ENCODE data around the gene ERAP2.

DNA sequence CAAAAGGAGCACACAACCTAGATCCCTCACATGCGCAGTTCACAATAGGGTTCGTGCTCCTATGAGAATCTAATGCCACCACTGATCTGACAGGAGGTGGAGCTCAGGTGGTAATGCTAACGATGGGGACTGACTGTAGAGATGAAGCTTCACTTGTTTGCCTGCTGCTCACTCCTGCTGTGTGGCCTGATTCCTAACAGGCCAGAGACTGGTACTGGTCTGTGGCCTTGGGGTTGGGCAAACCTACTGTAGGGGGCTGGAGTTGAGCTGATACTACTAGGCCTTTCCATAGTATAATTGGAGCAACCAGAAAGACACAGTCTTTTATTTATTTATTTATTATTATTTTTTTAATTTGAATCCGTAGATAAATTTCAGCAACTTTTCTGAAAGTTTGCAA is 64.8 kb downstream of the ERAP2 start:
- TF ChIP-seq, protein P1, sequence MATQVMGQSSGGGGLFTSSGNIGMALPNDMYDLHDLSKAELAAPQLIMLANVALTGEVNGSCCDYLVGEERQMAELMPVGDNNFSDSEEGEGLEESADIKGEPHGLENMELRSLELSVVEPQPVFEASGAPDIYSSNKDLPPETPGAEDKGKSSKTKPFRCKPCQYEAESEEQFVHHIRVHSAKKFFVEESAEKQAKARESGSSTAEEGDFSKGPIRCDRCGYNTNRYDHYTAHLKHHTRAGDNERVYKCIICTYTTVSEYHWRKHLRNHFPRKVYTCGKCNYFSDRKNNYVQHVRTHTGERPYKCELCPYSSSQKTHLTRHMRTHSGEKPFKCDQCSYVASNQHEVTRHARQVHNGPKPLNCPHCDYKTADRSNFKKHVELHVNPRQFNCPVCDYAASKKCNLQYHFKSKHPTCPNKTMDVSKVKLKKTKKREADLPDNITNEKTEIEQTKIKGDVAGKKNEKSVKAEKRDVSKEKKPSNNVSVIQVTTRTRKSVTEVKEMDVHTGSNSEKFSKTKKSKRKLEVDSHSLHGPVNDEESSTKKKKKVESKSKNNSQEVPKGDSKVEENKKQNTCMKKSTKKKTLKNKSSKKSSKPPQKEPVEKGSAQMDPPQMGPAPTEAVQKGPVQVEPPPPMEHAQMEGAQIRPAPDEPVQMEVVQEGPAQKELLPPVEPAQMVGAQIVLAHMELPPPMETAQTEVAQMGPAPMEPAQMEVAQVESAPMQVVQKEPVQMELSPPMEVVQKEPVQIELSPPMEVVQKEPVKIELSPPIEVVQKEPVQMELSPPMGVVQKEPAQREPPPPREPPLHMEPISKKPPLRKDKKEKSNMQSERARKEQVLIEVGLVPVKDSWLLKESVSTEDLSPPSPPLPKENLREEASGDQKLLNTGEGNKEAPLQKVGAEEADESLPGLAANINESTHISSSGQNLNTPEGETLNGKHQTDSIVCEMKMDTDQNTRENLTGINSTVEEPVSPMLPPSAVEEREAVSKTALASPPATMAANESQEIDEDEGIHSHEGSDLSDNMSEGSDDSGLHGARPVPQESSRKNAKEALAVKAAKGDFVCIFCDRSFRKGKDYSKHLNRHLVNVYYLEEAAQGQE (IDR thresholded peaks at IDR 0.05; ENCODE audit: low read depth, low read length): no peak
- TF ChIP-seq TCF12 (IDR thresholded peaks at IDR 0.05; ENCODE audit: low read depth, low read length) (no peak), FOS (IDR thresholded peaks at IDR 0.05; ENCODE audit: borderline replicate concordance, extremely low read depth, insufficient read length) (no peak), PML (IDR thresholded peaks at IDR 0.05; ENCODE audit: low read length) (no peak), CHD1 (IDR thresholded peaks at IDR 0.05; ENCODE audit: low read depth, low read length) (no peak), MTA3 (IDR thresholded peaks at IDR 0.05; ENCODE audit: borderline replicate concordance, low read length) (no peak), SIN3A (IDR thresholded peaks at IDR 0.05; ENCODE audit: low read depth, low read length) (no peak), MEF2B (IDR thresholded peaks at IDR 0.05; ENCODE audit: partially characterized antibody, poor library complexity, severe bottlenecking) (no peak), JUNB (IDR thresholded peaks at IDR 0.05) (no peak)
- TF ChIP-seq, protein P2, sequence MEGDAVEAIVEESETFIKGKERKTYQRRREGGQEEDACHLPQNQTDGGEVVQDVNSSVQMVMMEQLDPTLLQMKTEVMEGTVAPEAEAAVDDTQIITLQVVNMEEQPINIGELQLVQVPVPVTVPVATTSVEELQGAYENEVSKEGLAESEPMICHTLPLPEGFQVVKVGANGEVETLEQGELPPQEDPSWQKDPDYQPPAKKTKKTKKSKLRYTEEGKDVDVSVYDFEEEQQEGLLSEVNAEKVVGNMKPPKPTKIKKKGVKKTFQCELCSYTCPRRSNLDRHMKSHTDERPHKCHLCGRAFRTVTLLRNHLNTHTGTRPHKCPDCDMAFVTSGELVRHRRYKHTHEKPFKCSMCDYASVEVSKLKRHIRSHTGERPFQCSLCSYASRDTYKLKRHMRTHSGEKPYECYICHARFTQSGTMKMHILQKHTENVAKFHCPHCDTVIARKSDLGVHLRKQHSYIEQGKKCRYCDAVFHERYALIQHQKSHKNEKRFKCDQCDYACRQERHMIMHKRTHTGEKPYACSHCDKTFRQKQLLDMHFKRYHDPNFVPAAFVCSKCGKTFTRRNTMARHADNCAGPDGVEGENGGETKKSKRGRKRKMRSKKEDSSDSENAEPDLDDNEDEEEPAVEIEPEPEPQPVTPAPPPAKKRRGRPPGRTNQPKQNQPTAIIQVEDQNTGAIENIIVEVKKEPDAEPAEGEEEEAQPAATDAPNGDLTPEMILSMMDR (IDR thresholded peaks at IDR 0.05 in 2 of 3, conservative IDR thresholded peaks at IDR 0.05 in 1 of 3; ENCODE audit: control insufficient read depth in 2 of 3, extremely low read depth in 1 of 3, insufficient read depth in 1 of 3, low read depth in 3 of 3, low read length in 3 of 3): no peak
- TF ChIP-seq, protein P3, sequence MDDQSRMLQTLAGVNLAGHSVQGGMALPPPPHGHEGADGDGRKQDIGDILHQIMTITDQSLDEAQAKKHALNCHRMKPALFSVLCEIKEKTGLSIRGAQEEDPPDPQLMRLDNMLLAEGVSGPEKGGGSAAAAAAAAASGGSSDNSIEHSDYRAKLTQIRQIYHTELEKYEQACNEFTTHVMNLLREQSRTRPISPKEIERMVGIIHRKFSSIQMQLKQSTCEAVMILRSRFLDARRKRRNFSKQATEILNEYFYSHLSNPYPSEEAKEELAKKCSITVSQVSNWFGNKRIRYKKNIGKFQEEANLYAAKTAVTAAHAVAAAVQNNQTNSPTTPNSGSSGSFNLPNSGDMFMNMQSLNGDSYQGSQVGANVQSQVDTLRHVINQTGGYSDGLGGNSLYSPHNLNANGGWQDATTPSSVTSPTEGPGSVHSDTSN (IDR thresholded peaks at IDR 0.05; ENCODE audit: insufficient replicate concordance, low read depth, low read length): no peak
- TF ChIP-seq, protein P4, sequence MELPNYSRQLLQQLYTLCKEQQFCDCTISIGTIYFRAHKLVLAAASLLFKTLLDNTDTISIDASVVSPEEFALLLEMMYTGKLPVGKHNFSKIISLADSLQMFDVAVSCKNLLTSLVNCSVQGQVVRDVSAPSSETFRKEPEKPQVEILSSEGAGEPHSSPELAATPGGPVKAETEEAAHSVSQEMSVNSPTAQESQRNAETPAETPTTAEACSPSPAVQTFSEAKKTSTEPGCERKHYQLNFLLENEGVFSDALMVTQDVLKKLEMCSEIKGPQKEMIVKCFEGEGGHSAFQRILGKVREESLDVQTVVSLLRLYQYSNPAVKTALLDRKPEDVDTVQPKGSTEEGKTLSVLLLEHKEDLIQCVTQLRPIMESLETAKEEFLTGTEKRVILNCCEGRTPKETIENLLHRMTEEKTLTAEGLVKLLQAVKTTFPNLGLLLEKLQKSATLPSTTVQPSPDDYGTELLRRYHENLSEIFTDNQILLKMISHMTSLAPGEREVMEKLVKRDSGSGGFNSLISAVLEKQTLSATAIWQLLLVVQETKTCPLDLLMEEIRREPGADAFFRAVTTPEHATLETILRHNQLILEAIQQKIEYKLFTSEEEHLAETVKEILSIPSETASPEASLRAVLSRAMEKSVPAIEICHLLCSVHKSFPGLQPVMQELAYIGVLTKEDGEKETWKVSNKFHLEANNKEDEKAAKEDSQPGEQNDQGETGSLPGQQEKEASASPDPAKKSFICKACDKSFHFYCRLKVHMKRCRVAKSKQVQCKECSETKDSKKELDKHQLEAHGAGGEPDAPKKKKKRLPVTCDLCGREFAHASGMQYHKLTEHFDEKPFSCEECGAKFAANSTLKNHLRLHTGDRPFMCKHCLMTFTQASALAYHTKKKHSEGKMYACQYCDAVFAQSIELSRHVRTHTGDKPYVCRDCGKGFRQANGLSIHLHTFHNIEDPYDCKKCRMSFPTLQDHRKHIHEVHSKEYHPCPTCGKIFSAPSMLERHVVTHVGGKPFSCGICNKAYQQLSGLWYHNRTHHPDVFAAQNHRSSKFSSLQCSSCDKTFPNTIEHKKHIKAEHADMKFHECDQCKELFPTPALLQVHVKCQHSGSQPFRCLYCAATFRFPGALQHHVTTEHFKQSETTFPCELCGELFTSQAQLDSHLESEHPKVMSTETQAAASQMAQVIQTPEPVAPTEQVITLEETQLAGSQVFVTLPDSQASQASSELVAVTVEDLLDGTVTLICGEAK (IDR thresholded peaks at IDR 0.05; ENCODE audit: borderline replicate concordance): no peak

Measured in GM12878 (cell line).